Liver (tissue), 9 donors: ENCODE results near the gene SWSAP1. TPM values are rescaled to one million over a fixed set of nuclear protein-coding genes. Genes with fewer than 3 reads are reported as not detected.

ENCODE experiments used
- DNase-seq: peaks from one replicate; pipeline ENCODE4 v3.0.0-alpha.2; 2017; ENCODE audit warnings: low spot score
- H3K27ac ChIP-seq, 2 donors: one replicate each; pipeline ENCODE4 v1.7.0; 2013; ENCODE audit warnings: inconsistent platforms in 2 of 2, low read length in 2 of 2, control low read depth in 1 of 2, low read depth in 1 of 2, mild to moderate bottlenecking in 1 of 2
- H3K27me3 ChIP-seq, 4 donors: one replicate each; pipeline versions ENCODE4 v1.6.1 to v1.7.0; 2013; ENCODE audit warnings: low read length in 3 of 4, inconsistent platforms in 1 of 4, mild to moderate bottlenecking in 1 of 4, moderate library complexity in 1 of 4; ENCODE audit not compliant: control insufficient read depth in 4 of 4, insufficient read depth in 4 of 4
- H3K36me3 ChIP-seq, 4 donors: one replicate each; pipeline versions ENCODE4 v1.6.1 to v1.7.0; 2013; ENCODE audit warnings: low read length in 3 of 4, mild to moderate bottlenecking in 3 of 4, low read depth in 1 of 4, moderate library complexity in 1 of 4; ENCODE audit not compliant: control insufficient read depth in 4 of 4, insufficient read depth in 3 of 4
- H3K4me1 ChIP-seq, 4 donors: one replicate each; pipeline versions ENCODE4 v1.6.1 to v1.7.0; 2013; ENCODE audit warnings: low read length in 3 of 4, mild to moderate bottlenecking in 3 of 4, moderate library complexity in 1 of 4; ENCODE audit not compliant: control insufficient read depth in 4 of 4, insufficient read depth in 4 of 4
- H3K4me3 ChIP-seq, 3 donors: one replicate each; pipeline versions ENCODE4 v1.6.1 to v1.7.0; 2013; ENCODE audit warnings: low read length in 3 of 3, control low read depth in 1 of 3, low read depth in 1 of 3, mild to moderate bottlenecking in 1 of 3
- H3K9ac ChIP-seq, 2 donors: one replicate each; pipeline ENCODE4 v1.7.0; 2013; ENCODE audit warnings: low read length in 2 of 2, mild to moderate bottlenecking in 2 of 2, moderate library complexity in 2 of 2, control low read depth in 1 of 2, low read depth in 1 of 2
- H3K9me3 ChIP-seq, 4 donors: one replicate each; pipeline versions ENCODE4 v1.6.1 to v1.7.0; 2013; ENCODE audit warnings: low read length in 3 of 4; ENCODE audit not compliant: control insufficient read depth in 4 of 4
- ATF3 ChIP-seq: IDR thresholded peaks from 2 replicates; pipeline ENCODE4 v1.6.1; 2016; ENCODE audit warnings: antibody characterized with exemption
- CTCF ChIP-seq: fragments of 150-350 bp; IDR thresholded peaks from 2 replicates; pipeline ENCODE4 v1.5.1; 2017; ENCODE audit warnings: improper control_type of control experiment, low read depth, low read length; ENCODE audit not compliant: missing input control
- EGR1 ChIP-seq, 2 donors: IDR thresholded peaks; 2 replicates each; pipeline ENCODE4 v1.6.1; 2016 to 2018; ENCODE audit warnings: antibody characterized with exemption in 2 of 2, low read depth in 2 of 2
- FOXA1 ChIP-seq: IDR thresholded peaks from 2 replicates; pipeline ENCODE4 v1.6.1; 2016; ENCODE audit warnings: antibody characterized with exemption
- FOXA2 ChIP-seq: IDR thresholded peaks from 2 replicates; pipeline ENCODE4 v1.6.1; 2016; ENCODE audit warnings: antibody characterized with exemption
- GABPA ChIP-seq, 2 donors: IDR thresholded peaks in 1 of 2; conservative IDR thresholded peaks in 1 of 2; 2 replicates each; pipeline ENCODE4 v1.6.1; 2016; ENCODE audit warnings: antibody characterized with exemption in 2 of 2, mild to moderate bottlenecking in 1 of 2, moderate library complexity in 1 of 2
- HNF4A ChIP-seq, 2 donors: conservative IDR thresholded peaks; 2 replicates each; pipeline ENCODE4 v1.6.1; 2016; ENCODE audit warnings: antibody characterized with exemption in 2 of 2, mild to moderate bottlenecking in 2 of 2
- HNF4G ChIP-seq: IDR thresholded peaks from 2 replicates; pipeline ENCODE4 v1.6.1; 2016; ENCODE audit warnings: antibody characterized with exemption
- JUND ChIP-seq, 2 donors: IDR thresholded peaks; 2 replicates each; pipeline ENCODE4 v1.6.1; 2016; ENCODE audit warnings: antibody characterized with exemption in 2 of 2
- NR2F2 ChIP-seq: IDR thresholded peaks from 2 replicates; pipeline ENCODE4 v1.6.1; 2016; ENCODE audit warnings: antibody characterized with exemption
- RAD21 ChIP-seq, 2 donors: IDR thresholded peaks; 2 replicates each; pipeline ENCODE4 v1.6.1; 2016; ENCODE audit warnings: antibody characterized with exemption in 2 of 2, mild to moderate bottlenecking in 2 of 2
- REST ChIP-seq: IDR thresholded peaks from 2 replicates; pipeline ENCODE4 v1.6.1; 2016; ENCODE audit warnings: antibody characterized with exemption, mild to moderate bottlenecking
- RXRA ChIP-seq, 2 donors: IDR thresholded peaks; 2 replicates each; pipeline ENCODE4 v1.6.1; 2017 to 2018; ENCODE audit warnings: antibody characterized with exemption in 2 of 2, mild to moderate bottlenecking in 1 of 2
- SP1 ChIP-seq: IDR thresholded peaks from 2 replicates; pipeline ENCODE4 v1.6.1; 2018; ENCODE audit warnings: antibody characterized with exemption, mild to moderate bottlenecking
- TAF1 ChIP-seq: conservative IDR thresholded peaks from 2 replicates; pipeline ENCODE4 v1.6.1; 2016; ENCODE audit warnings: antibody characterized with exemption, mild to moderate bottlenecking
- YY1 ChIP-seq: IDR thresholded peaks from 2 replicates; pipeline ENCODE4 v1.6.1; 2016; ENCODE audit warnings: antibody characterized with exemption, mild to moderate bottlenecking
- WGBS: extraction: QIAGEN DNeasy Blood & Tissue Kit; methylation state at CpG from one replicate; pipeline ENCODE4 v1.1.7; 2013; 5-methylcytosine and 5-hydroxymethylcytosine counted together
- polyA plus RNA-seq, 2 donors: library from polyadenylated mRNA; stranded (reverse) in 1 of 2; unstranded in 1 of 2; fragments of 200-250 nt in 1 of 2; fragments of >200 nt in 1 of 2; fragmentation: Nextera tagmentation in 1 of 2; extraction: Ambion mirVana in 1 of 2; gene quantifications; one replicate each; pipeline versions ENCODE4 v1.2.1 to v1.2.3, GENCODE V29; 2013 to 2015
- total RNA-seq, 2 donors: library from RNA; depleted of rRNA; stranded (reverse); fragments of >200 nt; gene quantifications; one replicate each; pipeline ENCODE4 v1.2.3, GENCODE V29; 2014
- TF ChIP-seq, protein P1 (sequence below): IDR thresholded peaks from 2 replicates; pipeline ENCODE4 v1.6.1; 2016; ENCODE audit warnings: antibody characterized with exemption
- TF ChIP-seq, protein P2 (sequence below): IDR thresholded peaks from 2 replicates; pipeline ENCODE4 v1.6.1; 2016; ENCODE audit warnings: antibody characterized with exemption
- donor health status: healthy.
- donor health status: healthy.
- donor health status: healthy.
- donor health status: healthy.
- donor health status: healthy.

The SWSAP1 gene
- total and polyA plus RNA-seq, 4 donors, result 0.98 to 6.4 (median 1.7) TPM

DNA sequence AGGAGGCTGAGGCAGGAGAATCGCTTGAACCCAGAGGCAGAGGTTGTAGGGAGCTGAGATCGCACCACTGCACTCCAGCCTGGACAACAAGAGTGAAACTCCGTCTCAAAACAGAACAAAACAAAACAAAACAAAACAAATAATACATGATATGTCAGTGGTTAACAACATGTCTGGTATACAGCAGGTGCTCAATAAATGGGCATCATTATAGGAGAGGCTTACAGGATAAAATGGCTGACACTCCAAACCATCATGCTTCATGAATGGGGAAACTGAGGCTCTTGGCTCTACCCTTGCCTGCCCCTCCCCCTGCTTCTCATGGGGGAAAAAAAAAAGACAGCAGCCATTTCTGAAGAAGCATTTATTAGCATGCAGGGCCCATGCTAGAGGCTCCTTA, 32.0 kb upstream of the SWSAP1 start:
- peaks cover 1 to 32% (median 24%) of the 10 kb centered on the region in 4 donors for H3K4me1 ChIP-seq

More for the DNA sequence above, 32.0 kb upstream of the SWSAP1 start:
- Histone ChIP-seq H3K9ac (no peak overlapping the region), H3K36me3 (peaks cover 4 to 10% (median 4%) of the 10 kb centered on the region in 4 donors), H3K4me3 (no peak overlapping the region), H3K9me3 (no peaks in the 10 kb centered on the region), H3K27ac (no peak overlapping the region), H3K27me3 (no peaks in the 10 kb centered on the region)
- TF ChIP-seq HNF4A (conservative IDR thresholded peaks at IDR 0.05) (no peak), FOXA1 (no peak), EGR1 (IDR thresholded peaks at IDR 0.05; ENCODE audit: low read depth in 2 of 2) (no peak), HNF4G (no peak), JUND (IDR thresholded peaks at IDR 0.05) (no peak), REST (no peak), NR2F2 (no peak), CTCF (no peak), GABPA (IDR thresholded peaks at IDR 0.05 in 1 of 2, conservative IDR thresholded peaks at IDR 0.05 in 1 of 2) (no peak), RXRA (IDR thresholded peaks at IDR 0.05) (no peak), FOXA2 (no peak), YY1 (no peak), ATF3 (no peak), TAF1 (no peak), RAD21 (IDR thresholded peaks at IDR 0.05) (no peak), SP1 (no peak)
- TF ChIP-seq, protein P1, sequence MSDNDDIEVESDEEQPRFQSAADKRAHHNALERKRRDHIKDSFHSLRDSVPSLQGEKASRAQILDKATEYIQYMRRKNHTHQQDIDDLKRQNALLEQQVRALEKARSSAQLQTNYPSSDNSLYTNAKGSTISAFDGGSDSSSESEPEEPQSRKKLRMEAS, result no peak
- TF ChIP-seq, protein P2, sequence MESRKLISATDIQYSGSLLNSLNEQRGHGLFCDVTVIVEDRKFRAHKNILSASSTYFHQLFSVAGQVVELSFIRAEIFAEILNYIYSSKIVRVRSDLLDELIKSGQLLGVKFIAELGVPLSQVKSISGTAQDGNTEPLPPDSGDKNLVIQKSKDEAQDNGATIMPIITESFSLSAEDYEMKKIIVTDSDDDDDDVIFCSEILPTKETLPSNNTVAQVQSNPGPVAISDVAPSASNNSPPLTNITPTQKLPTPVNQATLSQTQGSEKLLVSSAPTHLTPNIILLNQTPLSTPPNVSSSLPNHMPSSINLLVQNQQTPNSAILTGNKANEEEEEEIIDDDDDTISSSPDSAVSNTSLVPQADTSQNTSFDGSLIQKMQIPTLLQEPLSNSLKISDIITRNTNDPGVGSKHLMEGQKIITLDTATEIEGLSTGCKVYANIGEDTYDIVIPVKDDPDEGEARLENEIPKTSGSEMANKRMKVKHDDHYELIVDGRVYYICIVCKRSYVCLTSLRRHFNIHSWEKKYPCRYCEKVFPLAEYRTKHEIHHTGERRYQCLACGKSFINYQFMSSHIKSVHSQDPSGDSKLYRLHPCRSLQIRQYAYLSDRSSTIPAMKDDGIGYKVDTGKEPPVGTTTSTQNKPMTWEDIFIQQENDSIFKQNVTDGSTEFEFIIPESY, result no peak
- no peak for DNase-seq
- 94% methylated on average over 3 of the region's 3 CpGs for WGBS
